BLaER1 treated with 17β-estradiol and CSF1 and Interleukin-3, amounts not matched to agents 10 nM and 100 nM (cell line): ENCODE results near the gene PDIA5.
A peak's percentile ranks its signal among the peaks of the same experiment; 100 is the strongest.

ENCODE experiments used
- H3K27ac ChIP-seq, 11 experiments: shearing (Covaris generic); formaldehyde crosslinking; 2 replicates each; pipeline ENCODE4 v1.8.1; 2022
- H3K27me3 ChIP-seq, 11 experiments: shearing (Covaris generic); formaldehyde crosslinking; 2 replicates each; pipeline ENCODE4 v1.8.1; 2022
- H3K36me3 ChIP-seq, 11 experiments: shearing (Covaris generic); formaldehyde crosslinking; 2 replicates each; pipeline ENCODE4 v1.8.1; 2022
- H3K4me1 ChIP-seq, 10 experiments: shearing (Covaris generic); formaldehyde crosslinking; 2 replicates each; pipeline ENCODE4 v1.8.1; 2022
- H3K4me2 ChIP-seq, 11 experiments: shearing (Covaris generic); formaldehyde crosslinking; 2 replicates each; pipeline ENCODE4 v1.8.1; 2022
- H3K4me3 ChIP-seq, 10 experiments: shearing (Covaris generic); formaldehyde crosslinking; 2 replicates each; pipeline ENCODE4 v1.8.1; 2022
- H3K9ac ChIP-seq, 11 experiments: shearing (Covaris generic); formaldehyde crosslinking; 2 replicates each; pipeline ENCODE4 v1.8.1; 2022
- H3K9me3 ChIP-seq, 11 experiments: shearing (Covaris generic); formaldehyde crosslinking; replicated peaks in 1 of 11; 2 replicates each; pipeline ENCODE4 v1.8.1; 2022
- H4K20me1 ChIP-seq, 11 experiments: shearing (Covaris generic); formaldehyde crosslinking; 2 replicates each; pipeline ENCODE4 v1.8.1; 2022
- Cebpa-rat ChIP-seq, 11 experiments: shearing (Covaris generic); IDR thresholded peaks; 2 replicates each; pipeline ENCODE4 v1.8.1; 2022

PDIA5 gene

GRCh38 chr3:123071581-123071980 lies 4.8 kb downstream of the PDIA5 start:
- H3K4me1 ChIP-seq: peaks cover 19 to 41% (median 39%) of the 10 kb centered on the region in 10 experiments
- H3K9me3 ChIP-seq: no peaks in the 10 kb centered on the region
- H3K4me2 ChIP-seq: peak overlapping the region in 9 of 11 experiments; percentile 29 to 77 (median 53); a peak in 16 of 22 replicates
- no peaks in the 10 kb centered on the region for H3K36me3 ChIP-seq
- no peak for TF ChIP-seq Cebpa-rat (IDR thresholded peaks at IDR 0.05)
- peaks cover 0 to 78% (median 60%) of the 10 kb centered on the region in 11 experiments; a peak in 17 of 22 replicates for H4K20me1 ChIP-seq
- H3K4me3 ChIP-seq: no peak overlapping the region
- no peak overlapping the region for H3K9ac ChIP-seq
- no peak overlapping the region for H3K27ac ChIP-seq
- peaks cover 27 to 67% (median 53%) of the 10 kb centered on the region in 11 experiments for H3K27me3 ChIP-seq

- Histone ChIP-seq H3K9ac (no peak overlapping the region), H3K4me1 (peaks cover 16 to 37% (median 34%) of the 10 kb centered on the region in 10 experiments), H3K9me3 (no peaks in the 10 kb centered on the region), H3K27me3 (peaks cover 22 to 62% (median 47%) of the 10 kb centered on the region in 11 experiments), H3K4me2 (peak overlapping the region; percentile 18 to 88 (median 72); a peak in 20 of 22 replicates), H3K27ac (no peak overlapping the region), H3K36me3 (no peaks in the 10 kb centered on the region), H3K4me3 (no peak overlapping the region), H4K20me1 (peaks cover 0 to 83% (median 66%) of the 10 kb centered on the region in 11 experiments; a peak in 17 of 22 replicates)
- no peak for TF ChIP-seq Cebpa-rat (IDR thresholded peaks at IDR 0.05)
Measured at GRCh38 chr3:123072152-123072551, 5.3 kb downstream of the PDIA5 start.

GRCh38 chr3:123072564-123072963 lies 5.7 kb downstream of the PDIA5 start:
- no peaks in the 10 kb centered on the region for H3K9me3 ChIP-seq
- peaks cover 17 to 57% (median 43%) of the 10 kb centered on the region in 11 experiments for H3K27me3 ChIP-seq
- no peak overlapping the region for H3K4me3 ChIP-seq
- H3K4me2 ChIP-seq: peak overlapping the region; percentile 18 to 88 (median 72); a peak in 20 of 22 replicates
- H3K27ac ChIP-seq: no peak overlapping the region
- peaks cover 14 to 33% (median 30%) of the 10 kb centered on the region in 10 experiments for H3K4me1 ChIP-seq
- H3K9ac ChIP-seq: no peak overlapping the region
- no peaks in the 10 kb centered on the region for H3K36me3 ChIP-seq
- H4K20me1 ChIP-seq: peaks cover 0 to 84% (median 70%) of the 10 kb centered on the region in 11 experiments; a peak in 17 of 22 replicates
- TF ChIP-seq Cebpa-rat (IDR thresholded peaks at IDR 0.05): no peak

- Histone ChIP-seq H3K27me3 (peaks cover 0 to 30% (median 18%) of the 10 kb centered on the region in 11 experiments; a peak in 15 of 22 replicates), H3K27ac (no peak overlapping the region), H3K4me3 (no peak overlapping the region), H3K4me2 (no peak overlapping the region), H4K20me1 (peaks cover 0 to 79% (median 60%) of the 10 kb centered on the region in 11 experiments; a peak in 17 of 22 replicates), H3K9me3 (no peaks in the 10 kb centered on the region), H3K36me3 (no peaks in the 10 kb centered on the region), H3K9ac (no peak overlapping the region), H3K4me1 (peaks cover 6 to 25% (median 21%) of the 10 kb centered on the region in 10 experiments; a peak in 18 of 20 replicates)
- TF ChIP-seq Cebpa-rat (IDR thresholded peaks at IDR 0.05): no peak
Measured at GRCh38 chr3:123075359-123075758, 8.5 kb downstream of the PDIA5 start.

- H3K9ac ChIP-seq: no peak overlapping the region
- H3K27me3 ChIP-seq: peaks cover 0 to 26% (median 14%) of the 10 kb centered on the region in 11 experiments; a peak in 14 of 22 replicates
- H3K4me2 ChIP-seq: no peak overlapping the region
- H3K36me3 ChIP-seq: no peaks in the 10 kb centered on the region
- no peak for TF ChIP-seq Cebpa-rat (IDR thresholded peaks at IDR 0.05)
- H3K9me3 ChIP-seq: no peaks in the 10 kb centered on the region
- H3K4me1 ChIP-seq: peaks cover 8 to 30% (median 22%) of the 10 kb centered on the region in 10 experiments; a peak in 18 of 20 replicates
- no peak overlapping the region for H3K27ac ChIP-seq
- no peak overlapping the region for H3K4me3 ChIP-seq
- peaks cover 0 to 79% (median 56%) of the 10 kb centered on the region in 11 experiments; a peak in 16 of 22 replicates for H4K20me1 ChIP-seq
Measured at GRCh38 chr3:123076112-123076495, 9.3 kb downstream of the PDIA5 start.

GRCh38 chr3:123076496-123077418 lies 9.9 kb downstream of the PDIA5 start:
- no peak for TF ChIP-seq Cebpa-rat (IDR thresholded peaks at IDR 0.05)

GRCh38 chr3:123078101-123078500 lies 11.3 kb downstream of the PDIA5 start:
- Histone ChIP-seq H3K4me3 (no peak overlapping the region), H3K4me1 (peaks cover 18 to 30% (median 23%) of the 10 kb centered on the region in 10 experiments), H3K27me3 (peaks cover 0 to 21% (median 10%) of the 10 kb centered on the region in 11 experiments; a peak in 13 of 22 replicates), H3K4me2 (no peak overlapping the region), H3K9me3 (no peaks in the 10 kb centered on the region), H3K36me3 (no peaks in the 10 kb centered on the region), H3K27ac (no peak overlapping the region), H4K20me1 (peaks cover 0 to 81% (median 50%) of the 10 kb centered on the region in 11 experiments; a peak in 17 of 22 replicates), H3K9ac (no peak overlapping the region)
- no peak for TF ChIP-seq Cebpa-rat (IDR thresholded peaks at IDR 0.05)

More at GRCh38 chr3:123076496-123077418, 9.9 kb downstream of the PDIA5 start:
- no peaks in the 10 kb centered on the region for H3K36me3 ChIP-seq
- no peaks in the 10 kb centered on the region for H3K9me3 ChIP-seq
- H3K27me3 ChIP-seq: peaks cover 0 to 23% (median 11%) of the 10 kb centered on the region in 11 experiments; a peak in 13 of 22 replicates
- no peak overlapping the region for H3K27ac ChIP-seq
- H3K9ac ChIP-seq: no peak overlapping the region
- H3K4me2 ChIP-seq: no peak overlapping the region
- peaks cover 0 to 79% (median 50%) of the 10 kb centered on the region in 11 experiments; a peak in 17 of 22 replicates for H4K20me1 ChIP-seq
- peaks cover 11 to 30% (median 21%) of the 10 kb centered on the region in 10 experiments for H3K4me1 ChIP-seq
- no peak overlapping the region for H3K4me3 ChIP-seq

GRCh38 chr3:123080864-123081562 lies 14.2 kb downstream of the PDIA5 start:
- H3K9me3 ChIP-seq: no peaks in the 10 kb centered on the region
- peaks cover 38 to 55% (median 47%) of the 10 kb centered on the region in 10 experiments for H3K4me1 ChIP-seq
- peak overlapping the region in 9 of 11 experiments; percentile 49 to 92 (median 78); a peak in 7 of 22 replicates for H3K4me2 ChIP-seq
- no peaks in the 10 kb centered on the region for H3K36me3 ChIP-seq
- H4K20me1 ChIP-seq: peaks cover 0 to 86% (median 59%) of the 10 kb centered on the region in 11 experiments; a peak in 18 of 22 replicates
- peaks cover 0 to 4% (median 0%) of the 10 kb centered on the region in 11 experiments; a peak in 1 of 22 replicates for H3K27me3 ChIP-seq
- H3K9ac ChIP-seq: no peak overlapping the region
- H3K4me3 ChIP-seq: no peak overlapping the region
- no peak overlapping the region for H3K27ac ChIP-seq
- TF ChIP-seq Cebpa-rat (IDR thresholded peaks at IDR 0.05): no peak
